HG03469 (cell line): ENCODE data around the gene FXYD6.

Experiments used
- ATAC-seq: cut with Tn5 transposase; IDR thresholded peaks from one replicate; pipeline ENCODE4 v1.9.1; 2021; ENCODE audit warnings: mild to moderate bottlenecking, moderate library complexity, moderate number of reproducible peaks; ENCODE audit not compliant: unreplicated experiment

Gene FXYD6

GRCh38 chr11:117851852-117852251 lies 24.6 kb downstream of the FXYD6 start:
- no peak for ATAC-seq

- ATAC-seq = no peak
These were observed 25.4 kb downstream of the FXYD6 start for GRCh38 chr11:117851106-117851505.

- no peak for ATAC-seq
These were observed 26.6 kb downstream of the FXYD6 start for GRCh38 chr11:117849781-117850414.

GRCh38 chr11:117843666-117844484 lies 32.6 kb downstream of the FXYD6 start:
- no peak for ATAC-seq

GRCh38 chr11:117842131-117842941 lies 34.1 kb downstream of the FXYD6 start:
- ATAC-seq = no peak

- ATAC-seq = no peak
These were observed 34.9 kb downstream of the FXYD6 start for GRCh38 chr11:117841551-117842031.

- ATAC-seq = no peak
These were observed 35.4 kb downstream of the FXYD6 start for GRCh38 chr11:117840881-117841550.

GRCh38 chr11:117839936-117840813 lies 36.3 kb downstream of the FXYD6 start:
- no peak for ATAC-seq

GRCh38 chr11:117839380-117839881 lies 37.0 kb downstream of the FXYD6 start:
- ATAC-seq = no peak

- ATAC-seq = no peak
These were observed 37.6 kb downstream of the FXYD6 start for GRCh38 chr11:117838901-117839300.

- ATAC-seq = no peak
These were observed 38.7 kb downstream of the FXYD6 start for GRCh38 chr11:117837791-117838190.

- no peak for ATAC-seq
These were observed 39.2 kb downstream of the FXYD6 start for GRCh38 chr11:117837070-117837776.

- ATAC-seq = no peak
These were observed 40.1 kb downstream of the FXYD6 start for GRCh38 chr11:117836077-117836960.

GRCh38 chr11:117835576-117835975 lies 40.9 kb downstream of the FXYD6 start:
- ATAC-seq = no peak

- ATAC-seq = no peak
These were observed 41.5 kb downstream of the FXYD6 start for GRCh38 chr11:117834838-117835443.

- no peak for ATAC-seq
These were observed 42.2 kb downstream of the FXYD6 start for GRCh38 chr11:117834068-117834810.

- ATAC-seq = no peak
These were observed 43.0 kb downstream of the FXYD6 start for GRCh38 chr11:117833401-117833891.
